ENCODE results near the gene CCDC181.
"Not testable (repeated sequence)": the region's sequence is repeated elsewhere in the genome, so short reads cannot be mapped to it uniquely, and the experiment has no call there.

Gene CCDC181

DNA sequence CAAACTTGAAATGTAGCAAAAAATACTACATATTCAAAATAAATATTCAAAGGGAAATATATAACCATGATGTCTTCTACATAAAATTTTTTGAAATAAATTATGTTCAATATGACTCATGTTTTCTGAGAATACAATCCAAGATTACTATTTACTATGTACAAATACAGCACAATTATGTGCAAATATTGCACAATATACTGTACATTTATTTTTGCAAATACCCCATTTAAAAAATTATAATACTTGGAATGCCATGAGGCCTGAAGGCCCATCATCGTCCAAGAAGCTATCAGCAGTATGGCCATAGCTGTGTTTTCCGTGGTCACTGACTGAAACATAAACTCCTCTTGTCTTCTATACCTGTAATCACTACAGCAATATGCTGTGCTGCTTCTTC lies 12.3 kb downstream of the CCDC181 start:
- CTCF ChIA-PET = interaction anchor here (0.7 kb wide), 1 partner anchor 11 kb away, joined by 4 read pairs; no protein-coding TSS in a partner anchor
- DNase-seq (ENCODE audit: extremely low spot score) = no peak
- POLR2A ChIA-PET = interaction anchor here (0.6 kb wide), 1 partner anchor 1228 kb away, joined by 4 read pairs; no protein-coding TSS in a partner anchor
- TF ChIP-seq CTCF (IDR thresholded peaks at IDR 0.05; ENCODE audit: control extremely low read depth, extremely low read depth, low read depth, missing control alignments) = no peak

DNA sequence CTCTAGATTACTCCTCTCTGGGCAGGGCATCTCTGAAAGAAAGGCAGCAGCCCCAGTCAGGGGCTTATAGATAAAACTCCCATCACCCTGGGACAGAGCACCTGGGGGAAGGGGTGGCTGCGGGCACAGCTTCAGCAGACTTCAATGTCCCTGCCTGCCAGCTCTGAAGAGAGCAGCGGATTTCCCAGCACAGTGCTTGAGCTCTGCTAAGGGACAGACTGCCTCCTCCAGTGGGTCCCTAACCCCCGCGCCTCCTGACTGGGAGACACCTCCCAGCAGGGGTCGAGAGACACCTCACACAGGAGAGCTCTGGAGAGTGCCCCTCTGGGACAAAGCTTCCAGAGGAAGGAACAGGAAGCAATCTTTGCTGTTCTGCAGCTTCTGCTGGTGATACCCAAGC lies 18.9 kb downstream of the CCDC181 start:
- POLR2A ChIA-PET; DNase-seq (ENCODE audit: extremely low spot score): not testable (repeated sequence)
- CTCF ChIA-PET = interaction anchor here (0.9 to 1.4 kb wide), 2 partner anchors 10 to 11 kb away, joined by 3 read pairs; no protein-coding TSS in a partner anchor

GRCh38 chr1:169402578-169402977 lies 24.7 kb downstream of the CCDC181 start:
- POLR2A ChIA-PET, CTCF ChIA-PET: not testable (repeated sequence)

DNA sequence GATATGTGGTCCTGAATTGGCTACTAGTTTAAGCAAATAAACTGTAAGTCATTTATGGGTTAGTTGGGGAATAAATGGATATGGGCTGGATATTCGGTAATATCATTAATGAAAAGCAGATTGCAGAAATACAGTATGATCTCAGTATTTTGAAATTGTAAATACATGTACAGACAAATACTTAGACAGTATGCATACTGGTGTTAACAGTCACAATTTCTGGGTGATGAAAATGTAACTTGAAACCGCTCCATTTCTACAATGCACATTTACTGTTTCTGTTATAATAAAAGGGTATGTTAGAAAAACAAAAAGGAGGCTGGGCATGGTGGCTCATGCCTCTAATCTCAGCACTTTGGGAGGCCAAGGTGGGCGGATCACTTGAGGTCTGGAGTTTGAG lies 31.3 kb downstream of the CCDC181 start:
- no peak for DNase-seq (ENCODE audit: extremely low spot score)
- ChIA-PET POLR2A (no interaction called here), CTCF (no interaction called here)
- TF ChIP-seq CTCF (IDR thresholded peaks at IDR 0.05; ENCODE audit: control extremely low read depth, extremely low read depth, low read depth, missing control alignments) = no peak

More at GRCh38 chr1:169402578-169402977, 24.7 kb downstream of the CCDC181 start:
- DNase-seq (ENCODE audit: extremely low spot score) = not testable (repeated sequence)

- ChIA-PET CTCF (no interaction called here), POLR2A (no interaction called here)
- DNase-seq (ENCODE audit: extremely low spot score) = no peak
- no peak for TF ChIP-seq CTCF (IDR thresholded peaks at IDR 0.05; ENCODE audit: control extremely low read depth, extremely low read depth, low read depth, missing control alignments)
Observed at GRCh38 chr1:169392406-169392805, 34.9 kb downstream of the CCDC181 start.

GRCh38 chr1:169390303-169390702 lies 37.0 kb downstream of the CCDC181 start:
- peak; percentile 13 for DNase-seq (ENCODE audit: extremely low spot score)
- POLR2A ChIA-PET = no interaction called here
- CTCF ChIA-PET = no interaction called here
- TF ChIP-seq CTCF (IDR thresholded peaks at IDR 0.05; ENCODE audit: control extremely low read depth, extremely low read depth, low read depth, missing control alignments) = no peak

- no peak for TF ChIP-seq CTCF (IDR thresholded peaks at IDR 0.05; ENCODE audit: control extremely low read depth, extremely low read depth, low read depth, missing control alignments)
- POLR2A ChIA-PET = no interaction called here
- DNase-seq (ENCODE audit: extremely low spot score) = no peak
- CTCF ChIA-PET = no interaction called here
Observed at GRCh38 chr1:169387399-169387798, 39.9 kb downstream of the CCDC181 start.

GRCh38 chr1:169383449-169383848 lies 43.8 kb downstream of the CCDC181 start:
- POLR2A ChIA-PET = no interaction called here

More at GRCh38 chr1:169383449-169383848, 43.8 kb downstream of the CCDC181 start:
- DNase-seq (ENCODE audit: extremely low spot score) = no peak
- CTCF ChIA-PET = interaction anchor here (1.1 kb wide), 1 partner anchor 9 kb away, joined by 4 read pairs; no protein-coding TSS in a partner anchor
- TF ChIP-seq CTCF (IDR thresholded peaks at IDR 0.05; ENCODE audit: control extremely low read depth, extremely low read depth, low read depth, missing control alignments) = no peak

Data from GM10248 (cell line).